CD4-positive, alpha-beta T cell (primary cell): ENCODE measurements around the gene SIX6. TPM values are rescaled to one million over a fixed set of nuclear protein-coding genes. Genes with fewer than 3 reads are reported as not detected.
A peak's percentile ranks its signal among the peaks of the same experiment; 100 is the strongest.

ENCODE experiments used
- ATAC-seq: fragments of 200-7000 bp; cut with Tn5 transposase; one replicate; pipeline ENCODE4 v1.10.0; 2022; ENCODE audit warnings: mild to moderate bottlenecking; ENCODE audit not compliant: poor library complexity
- CTCF ChIA-PET: fragments of 350-600 bp; sonication (Branson Sonifier 250); formaldehyde crosslinking; loops from one replicate; lab custom pipeline; 2021; ENCODE audit warnings: antibody characterized with exemption, inconsistent platforms; lab: Charles Lee
- POLR2A ChIA-PET: fragments of 350-600 bp; sonication (Branson Sonifier 250); formaldehyde crosslinking; loops from one replicate; lab custom pipeline; 2021; ENCODE audit warnings: antibody characterized with exemption, inconsistent platforms; lab: Charles Lee
- DNase-seq, 14 experiments: peaks; one replicate each; pipeline ENCODE4 v3.0.0-alpha.2; 2013 to 2020; ENCODE audit warnings: mixed read lengths in 2 of 14
- H3K27ac ChIP-seq, 2 donors: one replicate each; pipeline versions ENCODE4 v1.5.1 to v1.7.0; 2013; ENCODE audit warnings: low read length in 2 of 2, low read depth in 1 of 2, mild to moderate bottlenecking in 1 of 2
- H3K27me3 ChIP-seq, 2 experiments: 1 replicate in 1 of 2; 2 replicates in 1 of 2; pipeline versions ENCODE4 v1.6.1 to v1.7.0; 2013; ENCODE audit warnings: low read length in 2 of 2, control low read depth in 1 of 2, mild to moderate bottlenecking in 1 of 2, moderate library complexity in 1 of 2; ENCODE audit not compliant: insufficient read depth in 2 of 2, control insufficient read depth in 1 of 2
- H3K36me3 ChIP-seq: one replicate; pipeline ENCODE4 v1.6.1; 2013; ENCODE audit warnings: low read length, control low read depth; ENCODE audit not compliant: insufficient read depth
- H3K4me1 ChIP-seq: one replicate; pipeline ENCODE4 v1.6.1; 2013; ENCODE audit warnings: low read length, control low read depth; ENCODE audit not compliant: insufficient read depth
- H3K4me3 ChIP-seq: one replicate; pipeline ENCODE4 v1.5.1; 2013; ENCODE audit warnings: mild to moderate bottlenecking, low read length, moderate library complexity
- H3K9me3 ChIP-seq, 2 experiments: 1 replicate in 1 of 2; 2 replicates in 1 of 2; pipeline versions ENCODE4 v1.6.1 to v1.7.0; 2013; ENCODE audit warnings: low read length in 2 of 2, mild to moderate bottlenecking in 2 of 2, control low read depth in 1 of 2, moderate library complexity in 1 of 2; ENCODE audit not compliant: control insufficient read depth in 1 of 2, insufficient read depth in 1 of 2
- H3K27ac Mint-ChIP-seq: one replicate; pipeline ENCODE4 v1.8.0; 2020; ENCODE audit warnings: mixed read lengths
- H3K27me3 Mint-ChIP-seq: one replicate; pipeline ENCODE4 v1.8.0; 2021; ENCODE audit warnings: mixed read lengths
- H3K36me3 Mint-ChIP-seq: one replicate; pipeline ENCODE4 v1.8.0; 2021; ENCODE audit warnings: low read depth, mixed read lengths
- H3K4me1 Mint-ChIP-seq: one replicate; pipeline ENCODE4 v1.8.0; 2021; ENCODE audit warnings: low read depth, mixed read lengths
- H3K4me3 Mint-ChIP-seq: one replicate; pipeline ENCODE4 v1.8.0; 2020; ENCODE audit warnings: mild to moderate bottlenecking, mixed read lengths
- H3K9me3 Mint-ChIP-seq: one replicate; pipeline ENCODE4 v1.8.0; 2020; ENCODE audit warnings: mixed read lengths
- CTCF ChIP-seq: fragments of 200-600 bp; IDR thresholded peaks from one replicate; pipeline ENCODE4 v1.8.0; 2022; ENCODE audit warnings: antibody characterized with exemption, mild to moderate bottlenecking
- intact Hi-C, 2 experiments: fragments of 100-400 bp; cut with DNase I in 1 of 2; cut with micrococcal nuclease in 1 of 2; formaldehyde crosslinking; loops; one replicate each; pipeline versions ENCODE4 v1.15.1 to v1.9.0; 2023 to 2025; cut with DNase I, micrococcal nuclease
- total RNA-seq, 174 experiments: library from RNA in 2 of 174; stranded (reverse) in 2 of 174; gene quantifications; one replicate each; pipeline ENCODE4 v1.2.3 and lab custom pipeline; 2021 to 2026

Gene SIX6
- total RNA-seq, 2 experiments from 2014 or later, result not detected

GRCh38 chr14:60485057-60485597, 23.8 kb upstream of the SIX6 start:
- Mint-ChIP-seq H3K36me3 (no peaks in the 10 kb centered on the region), H3K4me3 (no peak overlapping the region), H3K9me3 (peaks cover 12% of the 10 kb centered on the region), H3K27me3 (peaks cover 37% of the 10 kb centered on the region), H3K27ac (no peak overlapping the region), H3K4me1 (no peaks in the 10 kb centered on the region)
- no peak for TF ChIP-seq CTCF
- POLR2A ChIA-PET, result no interaction called here
- H3K9me3 ChIP-seq, result peaks cover 5 to 13% of the 10 kb centered on the region in 2 experiments
- ATAC-seq (no peak), DNase-seq (no peak)
- no peak overlapping the region for H3K4me3 ChIP-seq
- peaks cover 12% of the 10 kb centered on the region for H3K4me1 ChIP-seq
- peaks cover 13 to 52% of the 10 kb centered on the region in 2 experiments for H3K27me3 ChIP-seq
- intact Hi-C loops, result no loop called here
- CTCF ChIA-PET, result no interaction called here
- no peaks in the 10 kb centered on the region for H3K36me3 ChIP-seq
- no peak overlapping the region for H3K27ac ChIP-seq

GRCh38 chr14:60485598-60486251, 23.2 kb upstream of the SIX6 start, which contains the start of gene C14orf39:
TSS of gene C14orf39 (minus strand) at chr14:60486063. CDS start at chr14:60485078, 985 bp downstream.
- Mint-ChIP-seq H3K9me3 (peaks cover 6% of the 10 kb centered on the region), H3K4me3 (no peak within 1 kb of the TSS), H3K27ac (no peak within 1 kb of the TSS), H3K36me3 (no peaks in the 10 kb centered on the region), H3K27me3 (peaks cover 37% of the 10 kb centered on the region), H3K4me1 (no peaks in the 10 kb centered on the region)
- no peak for ATAC-seq
- CTCF ChIA-PET, result no interaction called here
- DNase-seq, result peak in 2 of 14 experiments; percentile 11 to 13
- Histone ChIP-seq H3K4me1 (peaks cover 12% of the 10 kb centered on the region), H3K27ac (no peak within 1 kb of the TSS), H3K36me3 (no peaks in the 10 kb centered on the region), H3K27me3 (peaks cover 13 to 52% of the 10 kb centered on the region in 2 experiments), H3K4me3 (no peak within 1 kb of the TSS), H3K9me3 (peaks cover 0 to 13% of the 10 kb centered on the region in 2 experiments)
- intact Hi-C loops, result no loop called here
- no peak for TF ChIP-seq CTCF
- POLR2A ChIA-PET, result no interaction called here

DNA sequence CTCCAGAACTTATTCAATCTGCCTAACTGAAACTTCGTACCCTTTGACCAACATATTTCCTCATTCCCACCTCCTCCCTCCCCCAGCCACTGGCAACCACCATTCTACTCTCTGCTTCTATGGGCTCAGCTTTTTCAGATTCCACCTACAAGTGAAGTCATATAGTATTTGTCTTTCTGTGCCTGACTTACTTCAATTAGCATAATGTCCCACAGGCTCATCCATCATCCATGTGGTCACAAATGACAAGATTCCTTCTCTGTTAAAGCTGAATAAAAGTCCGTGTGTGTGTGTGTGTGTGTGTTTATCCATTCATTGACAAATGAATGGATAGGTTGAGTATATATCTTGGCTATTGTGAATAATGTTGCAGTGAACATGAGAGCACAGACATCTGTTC, 21.7 kb upstream of the SIX6 start:
- ATAC-seq (no peak), DNase-seq (no peak)
- peaks cover 0 to 13% of the 10 kb centered on the region in 2 experiments for H3K9me3 ChIP-seq
- Mint-ChIP-seq H3K4me3 (no peak overlapping the region), H3K4me1 (no peaks in the 10 kb centered on the region), H3K36me3 (no peaks in the 10 kb centered on the region), H3K27me3 (peaks cover 41% of the 10 kb centered on the region), H3K9me3 (peaks cover 5% of the 10 kb centered on the region), H3K27ac (no peak overlapping the region)
- intact Hi-C loops, result no loop called here
- ChIA-PET CTCF (no interaction called here), POLR2A (no interaction called here)
- peaks cover 13 to 60% of the 10 kb centered on the region in 2 experiments for H3K27me3 ChIP-seq
- TF ChIP-seq CTCF, result no peak
- H3K4me3 ChIP-seq, result no peak overlapping the region
- H3K4me1 ChIP-seq, result peaks cover 12% of the 10 kb centered on the region
- H3K36me3 ChIP-seq, result no peaks in the 10 kb centered on the region
- no peak overlapping the region for H3K27ac ChIP-seq
